Activated CD4-positive, alpha-beta T cell treated with anti-CD3 and anti-CD28 coated beads, Interleukin-2, amount 50 U/mL, for 48 hours (primary cell): ENCODE results near the gene CD46.

ENCODE experiments used
- DNase-seq, 2 experiments: peaks; one replicate each; pipeline ENCODE4 v3.0.0-alpha.2; 2020

Gene CD46

DNA sequence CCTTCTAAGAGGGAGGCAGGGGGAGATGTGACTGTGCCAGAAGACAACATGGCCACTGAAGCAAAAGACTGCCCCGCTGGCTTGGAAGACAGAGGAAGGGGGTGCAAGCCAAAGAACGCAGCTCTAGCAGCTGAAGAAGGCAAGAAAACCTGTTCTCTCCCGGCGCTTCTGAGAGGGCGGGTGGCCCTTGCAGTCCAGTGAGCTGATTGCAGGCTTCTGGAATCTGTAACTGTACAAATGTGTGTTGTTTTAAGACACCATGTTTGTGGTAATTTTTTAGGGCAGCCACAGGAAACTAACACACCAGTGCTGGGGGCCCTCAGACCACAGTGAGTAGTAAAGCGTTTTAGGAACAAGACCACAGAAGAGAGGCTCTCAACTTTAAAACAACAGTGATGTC lies 47.0 kb downstream of the CD46 start:
- no peak for DNase-seq

- DNase-seq, result no peak
Measured at GRCh38 chr1:207799989-207800648, 48.3 kb downstream of the CD46 start.

GRCh38 chr1:207801819-207802218 lies 50.0 kb downstream of the CD46 start:
- DNase-seq, result no peak

DNA sequence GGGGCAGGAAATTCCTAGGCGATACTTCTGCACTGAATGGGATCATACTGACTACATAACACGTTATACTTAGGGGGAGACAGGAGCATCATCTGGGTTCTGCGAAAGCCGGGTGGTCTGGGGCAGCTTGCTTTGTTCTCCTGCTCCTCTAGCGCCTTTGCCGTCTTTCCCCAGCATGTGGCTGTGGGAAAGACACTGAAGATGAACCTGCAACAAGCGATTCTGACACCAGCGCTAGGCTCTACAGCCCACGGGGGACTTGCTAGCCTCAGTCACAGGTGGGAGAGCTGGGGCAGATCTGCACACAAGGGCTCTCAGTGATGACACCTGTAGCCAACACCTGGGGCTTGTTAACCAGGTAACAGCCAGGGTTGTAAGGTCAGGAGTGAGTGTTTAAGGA lies 51.8 kb downstream of the CD46 start:
- no peak for DNase-seq

GRCh38 chr1:207804721-207805468 lies 53.0 kb downstream of the CD46 start:
- DNase-seq, result no peak

GRCh38 chr1:207805841-207806421 lies 54.1 kb downstream of the CD46 start:
- DNase-seq, result no peak

- DNase-seq, result no peak
Measured at GRCh38 chr1:207806531-207807325, 54.9 kb downstream of the CD46 start.

DNA sequence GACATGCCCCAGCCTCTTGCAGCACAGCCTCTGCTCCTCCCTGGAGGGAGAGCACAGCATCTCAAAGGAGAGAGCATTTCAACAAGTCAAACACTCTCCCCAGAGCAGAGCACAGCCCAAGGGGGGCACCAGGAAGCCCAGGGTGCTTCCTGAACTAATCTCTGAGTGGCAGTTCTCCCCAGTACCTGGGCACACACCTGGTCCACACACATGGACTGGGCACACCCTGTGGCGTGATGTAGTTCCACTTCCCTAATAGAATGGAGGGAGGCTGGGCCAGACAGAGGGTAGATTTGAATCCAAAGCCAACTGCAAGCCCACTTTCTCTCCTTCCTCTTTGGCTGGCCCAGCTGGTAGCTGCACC lies 55.5 kb downstream of the CD46 start:
- DNase-seq, result no peak

- no peak for DNase-seq
Measured at GRCh38 chr1:207807690-207808321, 56.0 kb downstream of the CD46 start.

DNA sequence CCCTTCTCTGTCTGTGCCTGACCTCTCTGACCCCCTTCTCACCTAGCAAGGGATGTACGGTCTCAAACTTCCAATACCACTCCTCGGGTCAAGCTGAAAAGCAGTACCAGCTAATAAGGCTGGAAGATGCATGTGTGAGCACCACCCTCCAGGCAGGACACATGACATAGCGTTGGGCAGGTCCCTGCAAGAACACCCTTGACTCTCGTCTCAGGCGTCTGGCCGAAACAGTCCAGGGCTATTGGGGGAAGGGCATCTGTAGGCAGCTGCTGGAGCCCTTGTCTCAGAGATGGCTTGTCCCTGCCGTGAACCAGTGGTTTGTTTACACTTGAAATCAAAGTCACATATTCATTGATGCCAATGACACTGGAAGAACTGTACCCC lies 56.5 kb downstream of the CD46 start:
- DNase-seq, result no peak

DNA sequence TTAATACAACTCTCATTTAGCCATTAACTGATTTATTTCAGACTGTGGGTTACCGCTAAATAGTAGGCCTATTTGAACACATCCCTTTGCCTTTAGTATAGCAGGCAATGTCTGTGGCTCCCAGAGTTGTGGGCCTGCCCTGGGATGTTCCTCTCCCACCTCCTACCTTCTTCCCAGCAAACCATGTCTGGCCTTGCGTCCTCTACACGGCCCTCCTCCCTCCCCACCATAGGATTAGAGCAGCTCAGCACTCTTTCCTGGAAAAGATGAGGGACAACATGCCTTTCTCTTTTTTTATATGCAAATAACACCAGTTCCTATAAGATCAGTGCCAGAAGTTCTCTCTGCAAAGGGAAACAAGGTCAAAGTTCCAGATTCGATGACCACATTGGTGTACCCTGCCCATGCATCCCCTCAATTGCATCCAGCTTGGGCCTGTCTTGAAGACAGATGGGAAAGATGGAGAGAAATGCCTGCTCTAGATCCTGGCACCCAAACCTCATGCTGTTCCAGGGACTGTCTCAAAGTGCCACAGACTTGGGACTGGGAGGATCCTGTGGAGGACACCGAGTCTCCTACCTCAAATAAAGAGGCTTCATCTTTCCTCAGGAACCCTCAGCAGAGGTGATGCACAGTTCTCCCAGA lies 57.2 kb downstream of the CD46 start:
- no peak for DNase-seq

GRCh38 chr1:207810173-207810572 lies 58.3 kb downstream of the CD46 start:
- DNase-seq, result no peak

GRCh38 chr1:207810606-207811295 lies 58.9 kb downstream of the CD46 start:
- no peak for DNase-seq

GRCh38 chr1:207811319-207811718 lies 59.5 kb downstream of the CD46 start:
- DNase-seq, result no peak

DNA sequence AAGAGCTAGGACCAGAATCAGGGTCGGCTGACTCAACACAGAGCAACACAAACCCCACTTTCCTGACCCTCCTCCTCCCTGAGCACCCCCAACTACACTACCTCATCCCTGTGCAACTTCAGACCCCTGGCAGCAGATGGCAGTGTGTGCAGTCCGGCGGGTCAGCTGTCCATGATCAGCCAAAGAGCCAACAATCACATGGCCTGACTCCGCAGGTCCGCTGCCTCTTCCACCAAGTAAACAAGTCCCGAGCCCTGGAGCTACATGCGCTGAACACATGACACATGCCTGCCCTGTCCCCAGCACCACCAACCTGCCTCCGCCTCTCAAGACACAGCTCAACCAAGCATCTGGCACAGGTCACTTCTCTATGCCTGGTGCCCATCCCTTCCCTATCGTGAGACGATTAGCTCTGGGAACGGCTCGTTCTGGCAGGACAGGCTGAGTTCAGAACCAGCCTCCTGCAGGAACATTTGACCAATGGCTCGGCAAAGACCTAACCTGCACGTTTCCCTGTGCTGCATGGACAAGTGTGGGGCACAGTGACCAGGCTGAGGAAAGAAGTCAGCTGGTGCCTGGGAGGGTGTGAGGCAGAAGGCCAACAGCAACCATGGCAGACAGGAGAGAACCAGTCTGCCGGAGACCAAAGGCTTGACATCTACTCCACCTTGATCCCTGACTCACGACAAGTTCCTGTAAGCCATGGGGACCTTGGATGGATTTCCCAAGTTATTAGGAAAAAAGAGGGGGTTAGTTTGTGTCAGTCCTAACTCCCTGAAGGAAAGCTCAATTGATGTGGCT lies 60.3 kb downstream of the CD46 start:
- no peak for DNase-seq

DNA sequence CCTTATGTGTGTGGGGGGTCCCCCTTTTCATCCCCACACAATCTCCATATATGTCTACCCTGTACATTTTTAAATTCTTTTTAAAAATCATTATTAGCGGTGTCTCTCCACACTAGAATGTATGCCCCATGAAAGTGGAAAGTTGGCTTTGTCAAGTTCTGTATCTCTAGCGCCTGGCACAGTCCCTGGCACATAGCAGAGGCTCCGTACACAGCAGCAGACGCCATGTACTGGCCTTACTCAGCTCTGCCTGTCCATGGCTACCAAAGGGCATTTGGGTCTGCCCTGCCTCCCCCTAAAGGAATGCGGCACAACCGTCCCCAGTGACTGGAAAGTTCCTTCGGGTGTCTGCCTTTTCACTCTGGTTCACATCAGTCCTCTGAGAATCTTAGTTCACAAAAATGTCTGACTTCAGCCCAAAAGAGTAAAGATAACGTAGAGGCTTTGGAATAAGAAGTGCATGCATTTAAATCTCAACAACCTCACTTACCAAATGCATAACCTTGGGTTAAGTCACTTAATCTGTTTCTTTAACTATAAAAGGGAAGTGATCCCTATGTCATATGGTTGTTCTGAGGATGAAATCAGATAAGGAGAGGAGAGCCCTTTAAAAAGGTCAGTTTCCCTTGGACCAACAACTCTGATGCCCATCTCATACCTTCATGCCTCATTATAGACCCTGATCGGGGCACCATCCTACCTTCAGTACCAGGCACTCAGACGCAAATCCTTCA lies 61.1 kb downstream of the CD46 start:
- DNase-seq, result no peak

DNA sequence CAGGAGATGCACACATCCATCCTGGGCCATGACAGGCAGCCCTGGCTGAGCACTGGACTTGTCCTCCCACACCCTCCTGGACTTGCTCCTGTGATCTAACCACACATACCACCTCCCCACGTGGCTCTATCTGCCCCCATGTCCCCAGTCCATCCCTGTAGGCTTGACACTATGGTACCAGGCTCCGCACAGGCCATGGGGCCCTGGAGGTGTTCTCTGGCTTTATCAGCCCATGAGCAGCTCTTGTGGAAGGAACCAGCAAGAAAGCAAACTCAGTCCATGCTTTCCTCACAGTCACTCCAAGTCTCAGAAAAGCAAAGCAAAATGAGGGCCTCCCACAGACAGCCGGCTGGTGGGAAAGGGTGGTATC lies 61.6 kb downstream of the CD46 start:
- no peak for DNase-seq

DNA sequence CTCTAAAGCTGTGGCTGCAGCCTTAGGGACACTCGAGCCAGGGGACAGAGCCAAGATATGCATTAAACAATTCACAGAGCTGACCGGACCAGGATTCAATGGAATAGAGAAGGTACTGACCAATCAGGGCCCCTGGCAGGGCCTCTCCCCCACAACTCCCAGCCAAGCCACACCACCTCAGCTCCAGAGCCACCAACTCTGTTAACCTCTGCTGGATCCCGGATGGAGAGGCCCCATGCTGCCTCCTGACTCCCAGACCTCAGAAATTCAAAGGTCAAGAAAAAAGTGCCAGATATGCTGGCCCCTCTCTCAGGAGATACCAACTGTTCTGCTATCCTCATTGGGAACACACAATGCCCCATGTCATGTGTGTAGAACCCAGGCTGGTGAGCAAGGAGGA lies 62.1 kb downstream of the CD46 start:
- no peak for DNase-seq

GRCh38 chr1:207814469-207814868 lies 62.6 kb downstream of the CD46 start:
- no peak for DNase-seq

DNA sequence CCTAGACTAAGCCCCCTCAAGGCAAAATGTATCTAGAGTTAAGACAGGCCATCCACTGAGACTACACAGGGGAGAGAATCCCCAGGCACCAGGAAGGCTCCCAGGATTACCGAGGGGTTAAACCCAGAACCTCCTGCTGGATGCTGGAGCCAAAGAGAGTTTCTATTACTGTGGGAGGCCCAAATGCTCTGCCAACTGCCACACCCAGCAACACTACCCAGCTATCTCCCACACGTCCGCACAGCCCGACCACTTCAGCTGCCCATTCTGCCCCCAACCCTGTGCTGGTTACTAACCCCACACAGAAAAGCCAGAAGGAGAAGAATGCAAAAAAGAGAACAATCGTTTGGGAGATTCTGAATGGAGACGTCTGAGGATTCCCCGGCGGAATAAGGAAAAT lies 63.6 kb downstream of the CD46 start:
- no peak for DNase-seq

- DNase-seq, result peak; percentile 41 to 58
Measured at GRCh38 chr1:207815913-207816291, 64.0 kb downstream of the CD46 start.
